OCI-LY3 (cell line): Measurements from ENCODE around the gene CYP2E1.

Experiments
- CTCF ChIP-seq: fragments of 200-600, 300-600 bp; sonication (generic); IDR thresholded peaks from 2 replicates; pipeline ENCODE4 v1.5.1; 2014; ENCODE audit warnings: antibody characterized with exemption, low read length, low read depth
- EZH2phosphoT487 ChIP-seq: fragments of 200-600 bp; shearing (Covaris generic); IDR thresholded peaks from 2 replicates; pipeline ENCODE4 v1.6.1; 2018; ENCODE audit warnings: antibody characterized with exemption, mixed run types, low read depth

GRCh38 chr10:133528845-133529575 is 1.8 kb downstream of the CYP2E1 start:
- no peak for TF ChIP-seq CTCF
- TF ChIP-seq EZH2phosphoT487, result no peak
